ENCODE measurements around the gene UNC45B.

Gene UNC45B

DNA sequence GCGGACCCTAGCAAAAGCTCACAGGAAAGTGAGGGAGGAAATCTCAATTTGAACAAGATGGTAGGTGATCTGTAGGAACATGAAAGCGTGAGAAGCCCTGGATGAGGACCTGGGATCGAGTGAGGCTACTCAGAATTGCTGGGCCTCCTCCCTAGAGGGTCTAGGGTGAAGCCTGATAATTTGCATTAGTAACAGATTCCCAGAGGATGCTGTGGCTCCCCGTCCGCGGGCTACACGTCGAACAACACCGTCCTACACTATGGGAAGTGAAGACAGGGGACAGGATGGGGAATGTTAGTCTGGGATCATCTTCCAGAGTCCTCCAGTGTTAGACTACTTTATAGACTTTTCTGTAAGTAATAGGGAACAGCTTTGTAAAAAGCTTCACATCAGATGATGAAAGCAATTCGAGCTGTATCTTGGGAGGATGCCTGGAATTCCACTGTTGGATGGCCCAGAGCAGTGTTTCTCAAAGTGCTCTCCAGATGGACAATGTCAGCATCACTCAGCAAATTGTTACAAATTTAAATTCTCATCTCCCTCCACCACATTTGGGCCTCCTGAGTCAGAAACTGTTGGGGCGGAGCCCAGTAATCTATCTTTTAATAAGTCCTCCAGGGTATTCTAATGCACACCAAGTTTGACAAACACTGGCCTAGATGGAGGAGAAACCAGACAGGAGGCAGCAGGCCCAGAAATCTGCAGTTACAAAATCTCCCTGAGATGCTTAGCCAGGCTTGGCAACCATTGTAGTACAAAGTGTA is 19.7 kb upstream of the UNC45B start:
- Histone ChIP-seq H3K4me1 (ENCODE audit: insufficient read depth, low read length, severe bottlenecking) (no peaks in the 10 kb centered on the region), H3K9ac (ENCODE audit: low read length) (no peak overlapping the region), H3K27ac (ENCODE audit: low read depth, low read length, poor library complexity, severe bottlenecking) (no peak overlapping the region), H4K20me1 (ENCODE audit: insufficient read depth, low read length) (no peaks in the 10 kb centered on the region), H3K9me3 (ENCODE audit: low read length) (no peaks in the 10 kb centered on the region), H3K4me3 (ENCODE audit: low read depth, low read length, poor library complexity, severe bottlenecking) (no peak overlapping the region), H3K27me3 (ENCODE audit: insufficient read depth, low read length) (no peaks in the 10 kb centered on the region), H3K79me2 (ENCODE audit: insufficient read depth, low read length) (no peaks in the 10 kb centered on the region), H3K4me2 (ENCODE audit: low read length) (no peak overlapping the region), H3K9me2 (ENCODE audit: low read depth, low read length) (no peaks in the 10 kb centered on the region), H3F3A (ENCODE audit: insufficient read depth, low read length) (no peaks in the 10 kb centered on the region), H3K36me3 (ENCODE audit: insufficient read depth, low read length) (peaks cover 33% of the 10 kb centered on the region), H2AFZ (ENCODE audit: low read length) (no peak overlapping the region)
- TF ChIP-seq, protein P1, sequence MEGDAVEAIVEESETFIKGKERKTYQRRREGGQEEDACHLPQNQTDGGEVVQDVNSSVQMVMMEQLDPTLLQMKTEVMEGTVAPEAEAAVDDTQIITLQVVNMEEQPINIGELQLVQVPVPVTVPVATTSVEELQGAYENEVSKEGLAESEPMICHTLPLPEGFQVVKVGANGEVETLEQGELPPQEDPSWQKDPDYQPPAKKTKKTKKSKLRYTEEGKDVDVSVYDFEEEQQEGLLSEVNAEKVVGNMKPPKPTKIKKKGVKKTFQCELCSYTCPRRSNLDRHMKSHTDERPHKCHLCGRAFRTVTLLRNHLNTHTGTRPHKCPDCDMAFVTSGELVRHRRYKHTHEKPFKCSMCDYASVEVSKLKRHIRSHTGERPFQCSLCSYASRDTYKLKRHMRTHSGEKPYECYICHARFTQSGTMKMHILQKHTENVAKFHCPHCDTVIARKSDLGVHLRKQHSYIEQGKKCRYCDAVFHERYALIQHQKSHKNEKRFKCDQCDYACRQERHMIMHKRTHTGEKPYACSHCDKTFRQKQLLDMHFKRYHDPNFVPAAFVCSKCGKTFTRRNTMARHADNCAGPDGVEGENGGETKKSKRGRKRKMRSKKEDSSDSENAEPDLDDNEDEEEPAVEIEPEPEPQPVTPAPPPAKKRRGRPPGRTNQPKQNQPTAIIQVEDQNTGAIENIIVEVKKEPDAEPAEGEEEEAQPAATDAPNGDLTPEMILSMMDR (IDR thresholded peaks at IDR 0.05; ENCODE audit: low read length), result no peak

DNA sequence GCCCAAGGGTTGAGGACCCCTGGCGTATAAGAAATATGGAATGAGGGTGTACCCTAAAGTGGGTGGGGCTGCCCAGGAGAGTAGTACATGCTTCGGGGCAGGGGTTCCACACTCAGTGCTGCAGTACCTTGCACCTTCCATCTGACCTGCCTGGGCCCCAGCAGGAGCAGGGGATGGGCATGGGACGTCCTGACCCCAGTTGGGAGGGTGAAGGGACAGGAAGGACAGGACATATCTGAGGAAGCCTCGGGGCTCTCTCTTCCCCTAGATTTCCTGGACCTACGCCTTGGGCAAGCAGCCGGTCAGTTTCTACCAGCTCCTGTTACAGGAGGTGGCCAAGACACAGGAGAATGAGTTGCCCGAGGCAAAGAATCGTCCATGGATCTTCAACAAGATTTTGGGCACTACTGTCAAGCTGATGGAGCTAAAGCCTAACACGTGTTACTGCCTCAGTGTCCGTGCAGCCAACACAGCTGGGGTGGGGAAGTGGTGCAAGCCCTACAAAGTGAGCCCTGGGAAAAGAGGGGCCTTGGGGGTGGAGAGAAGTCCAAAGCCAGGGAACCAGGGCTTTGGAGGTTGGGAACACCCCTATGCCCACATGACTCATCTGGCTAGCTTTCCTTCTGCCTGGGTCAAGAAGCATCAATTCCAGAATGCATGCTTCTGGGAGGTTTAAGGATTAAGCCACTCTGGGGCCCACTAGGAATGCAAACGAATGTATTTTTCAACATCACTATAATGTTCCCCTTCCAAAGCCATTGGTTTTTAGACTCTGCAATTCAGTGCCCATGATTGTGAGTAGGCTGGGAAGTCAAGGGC is 18.3 kb upstream of the UNC45B start:
- TF ChIP-seq, protein P1 (IDR thresholded peaks at IDR 0.05; ENCODE audit: low read length), result no peak
- no peak for TF ChIP-seq EZH2 (IDR thresholded peaks at IDR 0.05; ENCODE audit: borderline replicate concordance, low read length)
- Histone ChIP-seq H3F3A (ENCODE audit: insufficient read depth, low read length) (no peaks in the 10 kb centered on the region), H3K4me3 (ENCODE audit: low read depth, low read length, poor library complexity, severe bottlenecking) (no peak overlapping the region)

DNA sequence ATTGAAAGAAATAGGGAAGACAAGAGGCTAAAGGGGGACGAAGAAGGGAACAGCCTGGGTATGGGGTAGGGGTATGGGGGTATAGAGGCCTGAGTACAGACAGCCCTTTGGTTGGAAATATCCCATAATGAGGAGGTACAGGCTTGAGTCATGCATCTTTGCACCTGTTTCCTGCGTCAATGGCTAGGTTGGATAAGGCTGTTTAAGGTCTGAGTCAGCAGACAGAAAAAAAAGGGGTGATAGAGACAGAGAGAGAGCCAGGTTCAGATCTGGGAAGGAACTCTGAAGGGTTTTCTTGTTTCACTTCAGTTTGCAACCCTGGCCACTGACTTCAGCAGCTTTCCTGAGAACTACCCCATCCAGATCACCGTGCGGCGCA is 17.7 kb upstream of the UNC45B start:
- H3K9me3 ChIP-seq (ENCODE audit: low read length), result no peaks in the 10 kb centered on the region
- no peaks in the 10 kb centered on the region for H3K27me3 ChIP-seq (ENCODE audit: insufficient read depth, low read length)
- H3K9ac ChIP-seq (ENCODE audit: low read length), result no peak overlapping the region
- H4K20me1 ChIP-seq (ENCODE audit: insufficient read depth, low read length), result no peaks in the 10 kb centered on the region
- no peaks in the 10 kb centered on the region for H3K9me2 ChIP-seq (ENCODE audit: low read depth, low read length)
- H3K4me3 ChIP-seq (ENCODE audit: low read depth, low read length, poor library complexity, severe bottlenecking), result no peak overlapping the region
- H3K79me2 ChIP-seq (ENCODE audit: insufficient read depth, low read length), result no peaks in the 10 kb centered on the region
- H3K4me1 ChIP-seq (ENCODE audit: insufficient read depth, low read length, severe bottlenecking), result no peaks in the 10 kb centered on the region
- no peak overlapping the region for H3K4me2 ChIP-seq (ENCODE audit: low read length)
- H3K36me3 ChIP-seq (ENCODE audit: insufficient read depth, low read length), result peaks cover 53% of the 10 kb centered on the region
- no peak overlapping the region for H2AFZ ChIP-seq (ENCODE audit: low read length)
- H3K27ac ChIP-seq (ENCODE audit: low read depth, low read length, poor library complexity, severe bottlenecking), result no peak overlapping the region
- TF ChIP-seq, protein P1 (IDR thresholded peaks at IDR 0.05; ENCODE audit: low read length), result no peak
- no peak for TF ChIP-seq EZH2 (IDR thresholded peaks at IDR 0.05; ENCODE audit: borderline replicate concordance, low read length)
- no peaks in the 10 kb centered on the region for H3F3A ChIP-seq (ENCODE audit: insufficient read depth, low read length)

More for the DNA sequence above, 18.3 kb upstream of the UNC45B start:
- no peaks in the 10 kb centered on the region for H3K4me1 ChIP-seq (ENCODE audit: insufficient read depth, low read length, severe bottlenecking)
- H3K9me2 ChIP-seq (ENCODE audit: low read depth, low read length), result no peaks in the 10 kb centered on the region
- no peak overlapping the region for H3K9ac ChIP-seq (ENCODE audit: low read length)
- H3K27ac ChIP-seq (ENCODE audit: low read depth, low read length, poor library complexity, severe bottlenecking), result no peak overlapping the region
- H3K9me3 ChIP-seq (ENCODE audit: low read length), result no peaks in the 10 kb centered on the region
- H3K27me3 ChIP-seq (ENCODE audit: insufficient read depth, low read length), result no peaks in the 10 kb centered on the region
- H3K4me2 ChIP-seq (ENCODE audit: low read length), result no peak overlapping the region
- no peaks in the 10 kb centered on the region for H3K79me2 ChIP-seq (ENCODE audit: insufficient read depth, low read length)
- H3K36me3 ChIP-seq (ENCODE audit: insufficient read depth, low read length), result peaks cover 47% of the 10 kb centered on the region
- no peaks in the 10 kb centered on the region for H4K20me1 ChIP-seq (ENCODE audit: insufficient read depth, low read length)
- no peak overlapping the region for H2AFZ ChIP-seq (ENCODE audit: low read length)

Data from OCI-LY1 (cell line).